Osteocyte (in vitro differentiated cells): ENCODE results near the gene SCAPER. TPM values are rescaled to one million over a fixed set of nuclear protein-coding genes. Genes with fewer than 3 reads are reported as not detected.

ENCODE experiments used
- DNase-seq: peaks from one replicate; pipeline ENCODE4 v3.0.0; 2021; ENCODE audit warnings: mixed read lengths; ENCODE audit not compliant: unreplicated experiment; ENCODE audit errors: extremely low spot score
- H3K27ac Mint-ChIP-seq: one replicate; pipeline ENCODE4 v1.8.0; 2021; ENCODE audit warnings: mild to moderate bottlenecking, mixed read lengths; ENCODE audit not compliant: unreplicated experiment
- H3K27me3 Mint-ChIP-seq: one replicate; pipeline ENCODE4 v1.8.0; 2021; ENCODE audit warnings: mixed read lengths; ENCODE audit not compliant: unreplicated experiment
- H3K36me3 Mint-ChIP-seq: one replicate; pipeline ENCODE4 v1.8.0; 2021; ENCODE audit warnings: mixed read lengths; ENCODE audit not compliant: unreplicated experiment
- H3K4me1 Mint-ChIP-seq: one replicate; pipeline ENCODE4 v1.8.0; 2021; ENCODE audit warnings: mixed read lengths; ENCODE audit not compliant: unreplicated experiment
- H3K4me3 Mint-ChIP-seq: one replicate; pipeline ENCODE4 v1.8.0; 2021; ENCODE audit warnings: mild to moderate bottlenecking, moderate library complexity, mixed read lengths; ENCODE audit not compliant: unreplicated experiment
- H3K9me3 Mint-ChIP-seq: one replicate; pipeline ENCODE4 v1.8.0; 2021; ENCODE audit warnings: mixed read lengths; ENCODE audit not compliant: unreplicated experiment
- total RNA-seq: library from RNA; stranded (reverse); gene quantifications from 2 replicates; pipeline ENCODE4 v1.2.1, GENCODE V29; 2021
- TF ChIP-seq, protein P1 (sequence below): fragments of 200-600 bp; sonication (generic); IDR thresholded peaks from 2 replicates; pipeline ENCODE4 v1.5.0; 2021; ENCODE audit warnings: antibody characterized with exemption, mild to moderate bottlenecking, moderate library complexity

SCAPER gene
- total RNA-seq, 1 donor from 2014 or later: 20.0 TPM

DNA sequence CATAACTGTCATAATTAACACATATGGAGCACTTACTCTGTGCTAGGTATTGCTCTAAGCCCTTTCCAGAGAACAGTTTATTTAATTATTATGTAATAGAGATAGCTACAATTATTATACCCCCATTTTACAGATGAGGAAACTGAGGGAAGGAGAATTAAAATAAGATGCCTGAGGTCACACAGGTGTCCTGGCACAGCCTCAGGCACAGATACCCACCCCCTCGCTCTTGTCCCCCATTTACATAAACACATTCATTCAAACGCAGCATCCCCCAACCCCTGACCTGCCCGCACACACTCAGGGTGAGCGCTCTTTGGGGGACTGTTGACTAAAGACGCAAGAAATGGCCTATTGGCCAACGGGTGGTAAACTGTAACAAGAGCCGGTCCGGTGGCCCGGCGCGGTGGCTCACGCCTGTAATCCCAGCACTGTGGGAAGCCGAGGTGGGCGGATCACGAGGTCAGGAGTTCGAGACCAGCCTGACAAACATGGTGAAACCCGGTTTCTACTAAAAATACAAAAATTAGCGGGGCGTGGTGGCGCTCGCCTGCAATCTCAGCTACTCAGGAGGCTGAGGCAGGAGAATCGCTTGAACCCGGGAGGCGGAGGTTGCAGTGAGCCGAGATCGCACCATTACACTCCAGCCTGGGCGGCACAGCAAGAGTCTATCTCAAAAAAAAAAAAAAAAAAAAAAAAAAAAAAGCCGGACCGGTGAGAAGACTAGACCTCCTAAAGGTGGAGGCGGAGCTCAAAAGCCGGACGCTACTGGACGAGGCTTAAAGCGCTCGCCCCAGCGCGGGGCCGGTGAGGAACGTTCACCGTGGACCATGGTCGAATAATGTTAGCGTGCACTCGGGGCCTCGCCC, 570.5 kb downstream of the SCAPER start:
- peaks cover 69% of the 10 kb centered on the region for H3K27me3 Mint-ChIP-seq
- peaks cover 25% of the 10 kb centered on the region for H3K4me1 Mint-ChIP-seq
- H3K4me3 Mint-ChIP-seq: no peak overlapping the region
- no peaks in the 10 kb centered on the region for H3K36me3 Mint-ChIP-seq
- peak; percentile 84 for DNase-seq
- H3K27ac Mint-ChIP-seq: no peak overlapping the region
- no peaks in the 10 kb centered on the region for H3K9me3 Mint-ChIP-seq
- TF ChIP-seq, protein P1, sequence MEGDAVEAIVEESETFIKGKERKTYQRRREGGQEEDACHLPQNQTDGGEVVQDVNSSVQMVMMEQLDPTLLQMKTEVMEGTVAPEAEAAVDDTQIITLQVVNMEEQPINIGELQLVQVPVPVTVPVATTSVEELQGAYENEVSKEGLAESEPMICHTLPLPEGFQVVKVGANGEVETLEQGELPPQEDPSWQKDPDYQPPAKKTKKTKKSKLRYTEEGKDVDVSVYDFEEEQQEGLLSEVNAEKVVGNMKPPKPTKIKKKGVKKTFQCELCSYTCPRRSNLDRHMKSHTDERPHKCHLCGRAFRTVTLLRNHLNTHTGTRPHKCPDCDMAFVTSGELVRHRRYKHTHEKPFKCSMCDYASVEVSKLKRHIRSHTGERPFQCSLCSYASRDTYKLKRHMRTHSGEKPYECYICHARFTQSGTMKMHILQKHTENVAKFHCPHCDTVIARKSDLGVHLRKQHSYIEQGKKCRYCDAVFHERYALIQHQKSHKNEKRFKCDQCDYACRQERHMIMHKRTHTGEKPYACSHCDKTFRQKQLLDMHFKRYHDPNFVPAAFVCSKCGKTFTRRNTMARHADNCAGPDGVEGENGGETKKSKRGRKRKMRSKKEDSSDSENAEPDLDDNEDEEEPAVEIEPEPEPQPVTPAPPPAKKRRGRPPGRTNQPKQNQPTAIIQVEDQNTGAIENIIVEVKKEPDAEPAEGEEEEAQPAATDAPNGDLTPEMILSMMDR: no peak

DNA sequence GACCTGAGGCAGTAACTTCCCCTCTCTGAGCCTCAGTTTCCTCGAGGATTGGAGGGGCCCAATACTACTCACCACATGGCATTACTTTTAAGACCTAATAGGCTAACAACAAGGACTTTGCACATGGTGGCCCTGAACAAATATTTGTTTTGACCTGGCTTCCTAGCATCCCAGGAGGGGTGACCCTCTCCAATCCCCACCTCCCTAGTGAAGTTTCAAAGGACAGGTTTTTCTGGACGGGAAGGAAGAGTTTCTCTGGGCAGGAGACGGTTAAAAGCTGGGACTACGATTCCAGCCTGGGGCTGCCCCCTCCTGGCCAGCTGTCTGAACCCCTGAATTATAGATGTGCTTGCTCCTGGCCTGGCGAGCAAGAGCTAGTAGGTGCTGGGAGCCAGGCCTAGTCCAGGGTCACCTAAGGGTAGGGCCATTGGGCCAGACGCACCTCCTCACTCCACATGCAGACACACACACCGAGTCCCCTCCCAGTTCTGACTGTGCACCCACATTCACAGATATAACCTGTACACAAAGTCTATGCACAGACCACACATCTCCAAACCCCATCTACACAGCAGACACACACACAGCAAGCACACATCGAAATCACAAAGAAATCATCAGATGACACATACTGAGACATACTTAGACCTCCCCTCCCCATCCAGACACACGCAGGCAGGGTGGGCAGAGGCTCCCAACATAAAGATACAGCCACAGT, 571.3 kb downstream of the SCAPER start:
- no peaks in the 10 kb centered on the region for H3K9me3 Mint-ChIP-seq
- H3K4me3 Mint-ChIP-seq: no peak overlapping the region
- peak; percentile 65 for DNase-seq
- H3K36me3 Mint-ChIP-seq: no peaks in the 10 kb centered on the region
- peaks cover 25% of the 10 kb centered on the region for H3K4me1 Mint-ChIP-seq
- H3K27ac Mint-ChIP-seq: no peak overlapping the region
- H3K27me3 Mint-ChIP-seq: peaks cover 69% of the 10 kb centered on the region
- TF ChIP-seq, protein P1: peak; percentile 25

DNA sequence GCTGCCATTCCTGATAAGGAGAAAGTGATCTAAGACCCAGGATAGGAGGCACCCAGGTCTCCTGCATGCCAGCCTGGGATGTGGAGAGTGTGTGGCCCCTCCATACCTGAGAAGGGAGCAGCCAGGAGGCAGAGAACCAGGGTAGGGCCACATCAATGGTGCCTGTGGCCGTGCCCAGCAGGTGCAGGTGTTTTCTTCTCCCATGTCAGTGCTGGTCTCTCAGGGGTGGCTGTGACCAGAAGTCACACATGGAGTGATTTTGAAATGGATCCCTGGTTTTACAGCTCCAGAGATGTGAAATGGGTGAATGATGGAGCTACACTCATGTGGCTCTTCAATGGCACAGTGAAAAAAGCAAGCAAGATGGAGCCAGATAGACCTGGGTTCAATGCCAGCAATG, 571.8 kb downstream of the SCAPER start:
- TF ChIP-seq, protein P1: no peak
- Mint-ChIP-seq H3K27me3 (peaks cover 69% of the 10 kb centered on the region), H3K36me3 (no peaks in the 10 kb centered on the region), H3K4me1 (peaks cover 23% of the 10 kb centered on the region), H3K27ac (no peak overlapping the region), H3K4me3 (no peak overlapping the region), H3K9me3 (no peaks in the 10 kb centered on the region)
- DNase-seq: peak; percentile 38

GRCh38 chr15:76332796-76333195, 572.3 kb downstream of the SCAPER start:
- Mint-ChIP-seq H3K27ac (no peak overlapping the region), H3K9me3 (no peaks in the 10 kb centered on the region), H3K4me3 (no peak overlapping the region), H3K27me3 (peaks cover 74% of the 10 kb centered on the region), H3K4me1 (peaks cover 23% of the 10 kb centered on the region), H3K36me3 (no peaks in the 10 kb centered on the region)
- TF ChIP-seq, protein P1: no peak
- peak; percentile 79 for DNase-seq
